CD14-positive monocyte (primary cell): ENCODE data around the gene UBA7. TPM values are rescaled to one million over a fixed set of nuclear protein-coding genes. Genes with fewer than 3 reads are reported as not detected.

Experiments
- DNase-seq, 3 donors: peaks; one replicate each; pipeline ENCODE4 v3.0.0-alpha.2; 2011 to 2022
- H2AFZ ChIP-seq: 2 replicates; pipeline ENCODE4 v1.6.0; 2012; ENCODE audit warnings: mild to moderate bottlenecking, low read depth, low read length, inconsistent platforms; ENCODE audit not compliant: insufficient read depth, poor library complexity, severe bottlenecking
- H3K27ac ChIP-seq, 2 donors: 1 replicate in 1 of 2; 2 replicates in 1 of 2; pipeline ENCODE4 v1.5.1; 2012 to 2013; ENCODE audit warnings: low read length in 2 of 2, control low read depth in 1 of 2, inconsistent platforms in 1 of 2, low read depth in 1 of 2, mild to moderate bottlenecking in 1 of 2
- H3K27me3 ChIP-seq, 2 donors: one replicate each; pipeline versions ENCODE4 v1.6.0 to v1.6.1; 2011 to 2013; ENCODE audit warnings: low read length in 2 of 2; ENCODE audit not compliant: control insufficient read depth in 2 of 2, insufficient read depth in 2 of 2
- H3K36me3 ChIP-seq, 2 donors: replicated peaks in 1 of 2; 1 replicate in 1 of 2; 2 replicates in 1 of 2; pipeline versions ENCODE4 v1.5.1 to v1.6.1; 2012 to 2013; ENCODE audit warnings: low read length in 2 of 2, control low read depth in 1 of 2, inconsistent platforms in 1 of 2, mild to moderate bottlenecking in 1 of 2; ENCODE audit not compliant: insufficient read depth in 2 of 2, control insufficient read depth in 1 of 2
- H3K4me1 ChIP-seq, 2 donors: 1 replicate in 1 of 2; 2 replicates in 1 of 2; pipeline versions ENCODE4 v1.5.1 to v1.6.1; 2012 to 2013; ENCODE audit warnings: low read length in 2 of 2, control low read depth in 1 of 2, inconsistent platforms in 1 of 2, mild to moderate bottlenecking in 1 of 2, moderate library complexity in 1 of 2; ENCODE audit not compliant: insufficient read depth in 2 of 2, control insufficient read depth in 1 of 2
- H3K4me2 ChIP-seq: replicated peaks from 2 replicates; pipeline ENCODE3; 2012; ENCODE audit warnings: low read length, moderate library complexity, mild to moderate bottlenecking; ENCODE audit not compliant: poor library complexity, severe bottlenecking; ENCODE audit errors: extremely low read depth
- H3K4me3 ChIP-seq, 3 experiments: fragments of 200-600 bp in 1 of 3; sonication (generic) in 1 of 3; replicated peaks in 1 of 3; 1 replicate in 2 of 3; 2 replicates in 1 of 3; pipeline ENCODE4 v1.5.1; 2011 to 2013; ENCODE audit warnings: low read length in 3 of 3, mild to moderate bottlenecking in 3 of 3, control low read depth in 2 of 3, low read depth in 2 of 3, inconsistent platforms in 1 of 3, moderate library complexity in 1 of 3
- H3K79me2 ChIP-seq: 2 replicates; pipeline ENCODE4 v1.6.0; 2012; ENCODE audit warnings: mild to moderate bottlenecking, control low read depth, inconsistent platforms, low read length, moderate library complexity; ENCODE audit not compliant: insufficient read depth
- H3K9ac ChIP-seq: 2 replicates; pipeline ENCODE4 v1.6.0; 2017; ENCODE audit warnings: low read length, mild to moderate bottlenecking; ENCODE audit not compliant: insufficient read depth, poor library complexity, severe bottlenecking
- H3K9me3 ChIP-seq, 2 donors: replicated peaks in 1 of 2; 1 replicate in 1 of 2; 2 replicates in 1 of 2; pipeline versions ENCODE4 v1.5.1 to v1.6.1; 2012 to 2013; ENCODE audit warnings: low read length in 2 of 2, control low read depth in 1 of 2; ENCODE audit not compliant: control insufficient read depth in 1 of 2, insufficient read depth in 1 of 2
- H4K20me1 ChIP-seq: 2 replicates; pipeline ENCODE4 v1.6.0; 2012; ENCODE audit warnings: mild to moderate bottlenecking, low read length, control low read depth, moderate library complexity; ENCODE audit not compliant: insufficient read depth
- H3K27ac Mint-ChIP-seq, 7 donors: one replicate each; pipeline ENCODE4 v1.8.0; 2020; ENCODE audit warnings: mild to moderate bottlenecking in 7 of 7, mixed read lengths in 7 of 7, moderate library complexity in 6 of 7, inconsistent platforms in 2 of 7
- H3K27me3 Mint-ChIP-seq, 3 donors: one replicate each; pipeline ENCODE4 v1.8.0; 2021 to 2022; ENCODE audit warnings: low read depth in 3 of 3, mild to moderate bottlenecking in 3 of 3, mixed read lengths in 3 of 3, moderate library complexity in 3 of 3, inconsistent platforms in 1 of 3
- H3K36me3 Mint-ChIP-seq, 2 donors: one replicate each; pipeline ENCODE4 v1.8.0; 2020; ENCODE audit warnings: mixed read lengths in 2 of 2, inconsistent platforms in 1 of 2, mild to moderate bottlenecking in 1 of 2
- H3K4me1 Mint-ChIP-seq: one replicate; pipeline ENCODE4 v1.8.0; 2020; ENCODE audit warnings: mild to moderate bottlenecking, mixed read lengths
- H3K4me3 Mint-ChIP-seq, 2 donors: one replicate each; pipeline ENCODE4 v1.8.0; 2020; ENCODE audit warnings: mild to moderate bottlenecking in 2 of 2, mixed read lengths in 2 of 2, moderate library complexity in 1 of 2
- H3K9me3 Mint-ChIP-seq, 7 donors: one replicate each; pipeline ENCODE4 v1.8.0; 2020 to 2022; ENCODE audit warnings: mixed read lengths in 7 of 7, mild to moderate bottlenecking in 6 of 7, moderate library complexity in 6 of 7, inconsistent platforms in 2 of 7
- WGBS: methylation state at CpG from one replicate; pipeline ENCODE4 v1.1.5; 2013; ENCODE audit warnings: missing lambda C conversion rate; ENCODE audit not compliant: insufficient coverage; 5-methylcytosine and 5-hydroxymethylcytosine counted together
- intact Hi-C, 2 donors: fragments of 100-400 bp; cut with micrococcal nuclease; formaldehyde crosslinking; loops; one replicate each; pipeline versions ENCODE4 v1.15.0 to v1.15.1; 2023
- polyA plus RNA-seq, 3 donors: library from polyadenylated mRNA; depleted of rRNA in 1 of 3; unstranded in 2 of 3; stranded (reverse) in 1 of 3; fragments of 300-500 nt in 2 of 3; fragments of >200 nt in 1 of 3; fragmentation: Illumina TruSeq in 2 of 3; gene quantifications; 1 replicate in 2 of 3; 2 replicates in 1 of 3; pipeline ENCODE4 v1.2.3, GENCODE V29; 2012 to 2021
- TF ChIP-seq, protein P1 (sequence below): fragments of 200-600 bp; IDR thresholded peaks from one replicate; pipeline ENCODE4 v1.8.0; 2022; ENCODE audit warnings: antibody characterized with exemption, mild to moderate bottlenecking

The UBA7 gene
- polyA plus RNA-seq, 3 donors = 39.1 to 399 (median 43.7) TPM

- 83% methylated on average over 4 of the region's 4 CpGs for WGBS
- Mint-ChIP-seq H3K36me3 (no peaks in the 10 kb centered on the region), H3K4me3 (no peak overlapping the region), H3K4me1 (peaks cover 12% of the 10 kb centered on the region), H3K9me3 (peaks cover 0 to 4% (median 0%) of the 10 kb centered on the region in 7 donors), H3K27ac (no peak overlapping the region), H3K27me3 (peaks cover 0 to 5% (median 3%) of the 10 kb centered on the region in 3 donors)
- H3K9ac ChIP-seq = no peak overlapping the region
- no peaks in the 10 kb centered on the region for H3K4me1 ChIP-seq
- H3K27ac ChIP-seq = no peak overlapping the region
- no peaks in the 10 kb centered on the region for H3K9me3 ChIP-seq
- no peak for DNase-seq
- TF ChIP-seq, protein P1, sequence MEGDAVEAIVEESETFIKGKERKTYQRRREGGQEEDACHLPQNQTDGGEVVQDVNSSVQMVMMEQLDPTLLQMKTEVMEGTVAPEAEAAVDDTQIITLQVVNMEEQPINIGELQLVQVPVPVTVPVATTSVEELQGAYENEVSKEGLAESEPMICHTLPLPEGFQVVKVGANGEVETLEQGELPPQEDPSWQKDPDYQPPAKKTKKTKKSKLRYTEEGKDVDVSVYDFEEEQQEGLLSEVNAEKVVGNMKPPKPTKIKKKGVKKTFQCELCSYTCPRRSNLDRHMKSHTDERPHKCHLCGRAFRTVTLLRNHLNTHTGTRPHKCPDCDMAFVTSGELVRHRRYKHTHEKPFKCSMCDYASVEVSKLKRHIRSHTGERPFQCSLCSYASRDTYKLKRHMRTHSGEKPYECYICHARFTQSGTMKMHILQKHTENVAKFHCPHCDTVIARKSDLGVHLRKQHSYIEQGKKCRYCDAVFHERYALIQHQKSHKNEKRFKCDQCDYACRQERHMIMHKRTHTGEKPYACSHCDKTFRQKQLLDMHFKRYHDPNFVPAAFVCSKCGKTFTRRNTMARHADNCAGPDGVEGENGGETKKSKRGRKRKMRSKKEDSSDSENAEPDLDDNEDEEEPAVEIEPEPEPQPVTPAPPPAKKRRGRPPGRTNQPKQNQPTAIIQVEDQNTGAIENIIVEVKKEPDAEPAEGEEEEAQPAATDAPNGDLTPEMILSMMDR = no peak
- intact Hi-C loops = no loop called here
- H3K36me3 ChIP-seq = no peaks in the 10 kb centered on the region
- no peak overlapping the region for H3K4me3 ChIP-seq
- H3K79me2 ChIP-seq = no peaks in the 10 kb centered on the region
- H4K20me1 ChIP-seq = no peaks in the 10 kb centered on the region
- no peak overlapping the region for H3K4me2 ChIP-seq
- H2AFZ ChIP-seq = no peak overlapping the region
- no peaks in the 10 kb centered on the region for H3K27me3 ChIP-seq
Measured at GRCh38 chr3:49794431-49794830, 19.3 kb downstream of the UBA7 start.

DNA sequence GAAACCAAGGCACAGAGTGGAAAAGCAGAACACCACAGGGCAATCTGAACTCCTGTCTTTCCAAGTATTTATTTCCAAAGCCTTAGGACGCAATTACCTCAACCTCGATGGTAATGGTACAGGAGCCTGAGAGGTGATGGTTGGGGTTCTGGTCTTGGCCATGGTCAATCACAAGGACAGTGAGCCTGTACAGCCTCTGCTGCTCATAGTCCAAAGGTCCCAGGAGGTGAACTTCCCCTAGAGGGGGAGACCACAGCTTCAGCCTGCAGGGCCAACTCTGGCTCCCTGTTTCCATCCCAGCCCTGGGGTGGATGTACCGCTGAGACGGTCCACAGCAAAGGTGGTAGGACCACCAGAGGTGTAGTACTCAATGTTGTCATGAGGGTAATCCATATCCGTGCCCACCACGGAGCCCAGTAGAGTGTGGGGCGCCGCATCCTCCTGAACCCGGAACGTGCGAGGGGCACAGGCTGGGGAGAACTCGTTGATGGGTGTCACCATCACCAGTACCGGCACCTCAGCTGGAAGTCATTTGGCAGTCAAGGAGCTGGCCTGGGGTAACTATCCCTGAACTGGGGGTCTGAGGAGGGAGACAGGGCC lies 20.2 kb downstream of the UBA7 start:
- Mint-ChIP-seq H3K27me3 (peaks cover 0 to 5% (median 4%) of the 10 kb centered on the region in 3 donors), H3K4me1 (peaks cover 10% of the 10 kb centered on the region), H3K36me3 (no peaks in the 10 kb centered on the region), H3K4me3 (no peak overlapping the region), H3K27ac (peak overlapping the region in 1 of 7 donors; percentile 37), H3K9me3 (peaks cover 0 to 4% (median 0%) of the 10 kb centered on the region in 7 donors)
- Histone ChIP-seq H3K9me3 (no peaks in the 10 kb centered on the region), H4K20me1 (no peaks in the 10 kb centered on the region), H2AFZ (no peak overlapping the region), H3K9ac (no peak overlapping the region), H3K4me2 (no peak overlapping the region), H3K27me3 (no peaks in the 10 kb centered on the region), H3K79me2 (no peaks in the 10 kb centered on the region), H3K36me3 (no peaks in the 10 kb centered on the region), H3K27ac (no peak overlapping the region), H3K4me3 (no peak overlapping the region), H3K4me1 (no peaks in the 10 kb centered on the region)
- intact Hi-C loops = no loop called here
- WGBS = 94% methylated on average over 11 of the region's 13 CpGs
- DNase-seq = no peak
- TF ChIP-seq, protein P1 = no peak
